Right lobe of liver (tissue), 6 donors: ENCODE results near the gene S100PBP. TPM values are rescaled to one million over a fixed set of nuclear protein-coding genes. Genes with fewer than 3 reads are reported as not detected.
"Not testable (repeated sequence)": the region's sequence is repeated elsewhere in the genome, so short reads cannot be mapped to it uniquely, and the experiment has no call there.

ENCODE experiments used
- ATAC-seq, 4 donors: fragments of 200-7000 bp; cut with Tn5 transposase; one replicate each; pipeline ENCODE4 v1.9.1; 2020; ENCODE audit warnings: mild to moderate bottlenecking in 4 of 4, moderate library complexity in 4 of 4
- DNase-seq, 3 donors: peaks; one replicate each; pipeline ENCODE4 v3.0.0-alpha.2; 2020
- H3K27ac ChIP-seq, 3 donors: fragments of 200-600 bp; one replicate each; pipeline ENCODE4 v1.8.0; 2022
- H3K27me3 ChIP-seq, 2 donors: fragments of 200-600 bp; one replicate each; pipeline ENCODE4 v1.8.0; 2022
- H3K36me3 ChIP-seq, 4 donors: fragments of 200-600 bp; sonication (generic) in 1 of 4; one replicate each; pipeline versions ENCODE4 v1.5.1 to v1.8.0; 2017 to 2022; ENCODE audit warnings: control low read depth in 1 of 4
- H3K4me1 ChIP-seq, 4 donors: fragments of 200-600 bp; sonication (generic) in 1 of 4; one replicate each; pipeline versions ENCODE4 v1.5.1 to v1.8.0; 2017 to 2022; ENCODE audit warnings: control low read depth in 1 of 4
- H3K4me3 ChIP-seq, 3 donors: fragments of 200-600 bp; one replicate each; pipeline ENCODE4 v1.8.0; 2022
- H3K9me3 ChIP-seq, 4 donors: fragments of 200-600 bp; sonication (generic) in 1 of 4; one replicate each; pipeline versions ENCODE4 v1.5.1 to v1.8.0; 2017 to 2022; ENCODE audit warnings: control low read depth in 1 of 4
- POLR2A ChIP-seq: fragments of 450-650 bp; IDR thresholded peaks from one replicate; pipeline ENCODE4 v1.6.1; 2017; ENCODE audit warnings: antibody characterized with exemption, mild to moderate bottlenecking
- WGBS: methylation state at CpG from one replicate; pipeline ENCODE4 v1.1.6; 2018; ENCODE audit warnings: low coverage, low lambda C conversion rate; ENCODE audit not compliant: insufficient coverage; ENCODE audit errors: missing lambda C conversion rate; 5-methylcytosine and 5-hydroxymethylcytosine counted together
- intact Hi-C, 2 donors: fragments of 100-400 bp; cut with DNase I; formaldehyde crosslinking; loops; one replicate each; pipeline versions ENCODE4 v1.11.2 to v1.14.1; 2022
- total RNA-seq, 6 experiments: library from RNA; depleted of rRNA in 2 of 6; stranded (reverse); fragments of >200 nt in 2 of 6; fragmentation: NEBNext Ultra II Directional in 3 of 6; extraction: Animal tissue kit (Norgen Biotek cat#: 25700) in 3 of 6; gene quantifications; one replicate each; pipeline versions ENCODE4 v1.1.0 to v1.2.4, GENCODE V29; 2016 to 2023
- TF ChIP-seq, protein P1 (sequence below), 4 donors: fragments of 200-600 bp in 3 of 4; fragments of 450-650 bp in 1 of 4; IDR thresholded peaks; one replicate each; pipeline versions ENCODE4 v1.5.1 to v1.8.0; 2016 to 2022; ENCODE audit warnings: antibody characterized with exemption in 4 of 4, mild to moderate bottlenecking in 2 of 4
- donor health status: DM: no; HTN: yes; CAD: no.
- donor health status: DM: no; HTN: no; CAD: no.
- donor health status: DM: no; HTN: no; CAD: no.
- donor health status: DM: no; HTN: yes; CAD: no.
- donor health status: DM: no; HTN: yes; CAD: no.

Gene S100PBP
- total RNA-seq, 6 experiments from 2014 or later, result 7.6 to 14.6 (median 10.5) TPM

DNA sequence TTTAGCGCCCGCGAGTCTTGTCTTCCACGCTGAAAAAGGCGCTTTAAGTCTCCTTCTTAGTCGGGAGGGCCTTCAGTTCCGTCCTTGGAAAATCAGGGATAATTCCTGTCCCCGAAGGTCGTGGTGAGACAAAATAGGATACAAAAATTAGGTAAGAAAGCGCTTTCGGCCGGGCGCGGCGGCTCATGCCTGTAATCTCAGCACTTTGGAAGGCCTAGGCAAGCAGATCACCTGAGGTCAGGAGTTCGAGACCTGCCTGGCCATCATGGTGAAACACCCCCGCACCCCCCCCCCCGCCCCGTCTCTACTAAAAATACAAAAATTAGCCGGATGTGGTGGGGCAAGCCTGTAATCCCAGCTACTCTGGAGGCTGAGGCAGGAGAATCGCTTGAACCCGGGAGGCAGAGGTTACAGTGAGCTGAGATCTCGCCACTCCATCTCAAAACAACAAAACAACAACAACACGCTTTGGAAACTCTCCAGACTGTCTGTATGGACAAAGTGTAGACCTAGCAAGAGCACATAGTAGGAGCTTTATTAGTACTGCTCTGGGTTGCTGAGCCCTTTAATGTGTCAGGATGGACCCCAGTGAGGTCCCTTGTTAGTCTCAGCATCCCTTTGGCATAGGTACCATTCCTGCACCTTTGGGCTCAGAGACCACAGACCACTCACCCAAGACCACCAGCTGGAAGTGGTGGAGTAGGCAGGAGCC is 84.5 kb downstream of the S100PBP start:
- no peaks in the 10 kb centered on the region for H3K9me3 ChIP-seq
- DNase-seq (no peak), ATAC-seq (no peak)
- no peak overlapping the region for H3K27ac ChIP-seq
- intact Hi-C loops, result no loop called here
- H3K27me3 ChIP-seq, result no peaks in the 10 kb centered on the region
- peaks cover 0 to 13% (median 2%) of the 10 kb centered on the region in 4 donors for H3K4me1 ChIP-seq
- TF ChIP-seq POLR2A, result no peak
- TF ChIP-seq, protein P1, sequence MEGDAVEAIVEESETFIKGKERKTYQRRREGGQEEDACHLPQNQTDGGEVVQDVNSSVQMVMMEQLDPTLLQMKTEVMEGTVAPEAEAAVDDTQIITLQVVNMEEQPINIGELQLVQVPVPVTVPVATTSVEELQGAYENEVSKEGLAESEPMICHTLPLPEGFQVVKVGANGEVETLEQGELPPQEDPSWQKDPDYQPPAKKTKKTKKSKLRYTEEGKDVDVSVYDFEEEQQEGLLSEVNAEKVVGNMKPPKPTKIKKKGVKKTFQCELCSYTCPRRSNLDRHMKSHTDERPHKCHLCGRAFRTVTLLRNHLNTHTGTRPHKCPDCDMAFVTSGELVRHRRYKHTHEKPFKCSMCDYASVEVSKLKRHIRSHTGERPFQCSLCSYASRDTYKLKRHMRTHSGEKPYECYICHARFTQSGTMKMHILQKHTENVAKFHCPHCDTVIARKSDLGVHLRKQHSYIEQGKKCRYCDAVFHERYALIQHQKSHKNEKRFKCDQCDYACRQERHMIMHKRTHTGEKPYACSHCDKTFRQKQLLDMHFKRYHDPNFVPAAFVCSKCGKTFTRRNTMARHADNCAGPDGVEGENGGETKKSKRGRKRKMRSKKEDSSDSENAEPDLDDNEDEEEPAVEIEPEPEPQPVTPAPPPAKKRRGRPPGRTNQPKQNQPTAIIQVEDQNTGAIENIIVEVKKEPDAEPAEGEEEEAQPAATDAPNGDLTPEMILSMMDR (IDR thresholded peaks at IDR 0.05), result no peak
- no peaks in the 10 kb centered on the region for H3K36me3 ChIP-seq
- H3K4me3 ChIP-seq, result peak overlapping the region; percentile 38 to 57 (median 44)
- 39% methylated on average over 15 of the region's 24 CpGs for WGBS

DNA sequence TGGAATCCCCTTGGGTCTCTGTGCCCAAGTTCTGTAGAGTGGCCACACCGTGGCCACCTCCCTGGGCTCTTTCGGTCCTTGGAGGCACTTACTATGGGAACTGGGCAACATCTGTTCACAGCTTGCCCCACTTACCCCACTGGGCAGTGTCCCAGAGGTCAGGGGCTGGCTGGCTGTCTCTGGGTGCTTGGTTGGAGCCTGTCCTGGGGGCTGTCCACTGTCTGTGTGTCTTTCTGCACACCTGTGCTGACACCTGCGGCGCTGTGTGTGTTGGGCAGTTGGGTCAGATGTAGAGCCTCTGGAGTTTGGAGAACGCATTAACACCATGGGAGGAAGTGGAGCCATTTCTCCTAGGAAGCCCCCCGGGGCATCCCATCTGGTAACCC is 85.1 kb downstream of the S100PBP start:
- Histone ChIP-seq H3K36me3 (no peaks in the 10 kb centered on the region), H3K9me3 (no peaks in the 10 kb centered on the region), H3K27ac (no peak overlapping the region), H3K27me3 (no peaks in the 10 kb centered on the region), H3K4me3 (no peak overlapping the region), H3K4me1 (peaks cover 0 to 13% (median 2%) of the 10 kb centered on the region in 4 donors)
- ATAC-seq (no peak), DNase-seq (no peak)
- WGBS, result 50% methylated on average over 2 of the region's 6 CpGs
- no peak for TF ChIP-seq POLR2A
- TF ChIP-seq, protein P1 (IDR thresholded peaks at IDR 0.05), result no peak
- intact Hi-C loops, result no loop called here

DNA sequence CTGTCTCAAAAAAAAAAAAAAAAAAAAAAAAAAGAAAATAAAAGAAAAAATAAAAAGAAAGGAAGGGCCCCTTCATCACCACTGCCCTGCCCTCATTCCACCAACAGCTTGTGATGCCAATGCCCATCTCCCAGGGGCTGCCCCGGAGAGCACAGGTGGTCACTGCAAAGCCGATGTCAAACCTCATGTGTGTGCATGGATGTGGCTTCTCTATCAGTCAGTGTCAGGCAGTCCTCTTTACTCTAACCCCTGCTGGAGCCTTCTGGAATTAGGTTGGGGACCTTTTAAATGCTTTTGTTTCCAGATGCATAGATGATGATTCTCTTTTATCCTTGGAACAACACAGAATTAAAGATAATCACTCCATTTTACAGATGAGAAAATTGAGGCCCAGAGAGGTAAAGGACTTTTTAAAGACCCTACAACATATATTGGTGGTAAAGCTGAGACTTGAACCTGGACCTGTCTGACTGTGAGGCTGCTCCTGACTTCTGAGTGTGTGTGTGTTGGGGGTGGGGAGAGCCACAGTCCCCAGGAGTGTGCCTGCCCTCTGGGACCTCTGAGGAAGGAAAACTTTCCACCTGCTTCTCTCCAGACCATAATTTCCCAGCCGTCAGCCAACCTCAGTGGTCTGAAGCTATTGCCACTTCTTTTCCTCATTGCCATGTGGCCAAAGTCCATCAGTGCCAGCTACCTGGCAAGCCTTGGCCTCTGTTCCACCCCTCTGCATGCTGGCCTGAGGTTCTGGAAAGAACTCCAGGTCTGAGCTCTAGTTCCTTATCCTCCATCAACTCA is 86.7 kb downstream of the S100PBP start:
- H3K27me3 ChIP-seq, result no peaks in the 10 kb centered on the region
- H3K36me3 ChIP-seq, result no peaks in the 10 kb centered on the region
- H3K9me3 ChIP-seq, result no peaks in the 10 kb centered on the region
- WGBS, result 80% methylated on average over 1 of the region's 3 CpGs
- no peak for DNase-seq
- no peak overlapping the region for H3K4me3 ChIP-seq
- intact Hi-C loops, result no loop called here
- H3K4me1 ChIP-seq, result peaks cover 0 to 13% (median 2%) of the 10 kb centered on the region in 4 donors
- peak; percentile 50 to 79 (median 64) for ATAC-seq
- no peak overlapping the region for H3K27ac ChIP-seq
- TF ChIP-seq POLR2A, result no peak
- TF ChIP-seq, protein P1 (IDR thresholded peaks at IDR 0.05), result no peak

DNA sequence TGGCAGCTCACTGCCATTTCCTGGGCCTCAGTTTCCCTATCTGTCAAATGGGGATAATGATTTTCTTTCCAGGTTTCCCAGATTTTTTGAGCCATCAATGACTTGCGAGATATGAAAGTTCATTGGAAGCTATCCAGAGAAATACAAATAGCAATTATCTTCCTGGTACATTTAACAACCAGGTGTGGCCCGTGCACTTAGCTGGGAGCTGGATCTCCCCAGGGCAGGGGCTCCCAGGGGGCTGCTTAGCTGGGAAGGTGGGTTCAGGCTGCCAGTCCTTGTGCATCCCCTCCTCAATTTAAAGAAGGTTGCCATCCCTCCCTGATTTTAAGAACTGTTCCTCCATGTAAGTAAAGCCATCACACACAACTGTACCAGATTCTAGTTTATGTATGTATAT is 87.3 kb downstream of the S100PBP start:
- 21% methylated on average over 2 of the region's 2 CpGs for WGBS
- intact Hi-C loops, result no loop called here

DNA sequence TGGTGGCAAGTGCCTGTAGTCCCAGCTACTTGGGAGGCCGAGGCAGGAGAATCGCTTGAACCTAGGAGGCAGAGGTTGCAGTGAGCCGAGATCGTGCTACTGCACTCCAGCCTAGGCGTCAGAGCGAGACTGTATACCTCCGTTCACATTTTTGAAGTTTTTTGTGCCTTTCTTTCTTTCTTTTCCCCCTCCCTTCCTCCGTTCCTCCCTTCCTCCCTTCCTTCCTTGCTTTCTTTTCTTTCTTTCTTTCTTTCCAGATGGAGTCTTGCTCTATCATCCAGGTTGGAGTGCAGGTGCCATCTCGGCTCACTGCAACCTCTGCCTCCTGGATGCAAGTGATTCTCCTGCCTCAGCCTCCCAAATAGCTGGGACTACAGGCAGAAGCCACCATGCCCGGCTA is 88.1 kb downstream of the S100PBP start:
- ATAC-seq, H3K27ac ChIP-seq, H3K4me3 ChIP-seq, H3K9me3 ChIP-seq, H3K36me3 ChIP-seq, DNase-seq, H3K27me3 ChIP-seq, intact Hi-C loops: not testable (repeated sequence)
- 65% methylated on average over 5 of the region's 10 CpGs for WGBS
- H3K4me1 ChIP-seq, result peaks cover 0 to 13% (median 2%) of the 10 kb centered on the region in 4 donors

More for the DNA sequence above, 87.3 kb downstream of the S100PBP start:
- TF ChIP-seq, protein P1 (IDR thresholded peaks at IDR 0.05), result no peak
- no peak for TF ChIP-seq POLR2A
- Histone ChIP-seq H3K4me1 (peaks cover 0 to 13% (median 2%) of the 10 kb centered on the region in 4 donors), H3K36me3 (no peaks in the 10 kb centered on the region), H3K27me3 (no peaks in the 10 kb centered on the region), H3K9me3 (no peaks in the 10 kb centered on the region), H3K27ac (no peak overlapping the region), H3K4me3 (no peak overlapping the region)
- DNase-seq (no peak), ATAC-seq (no peak)
